ENCODE measurements around the gene HADHA.
A peak's percentile ranks its signal among the peaks of the same experiment; 100 is the strongest.

The HADHA gene

GRCh38 chr2:26191316-26192159 lies 52.9 kb downstream of the HADHA start:
- DNase-seq (ENCODE audit: low read depth) = no peak

- DNase-seq (ENCODE audit: low read depth) = no peak
Measured at GRCh38 chr2:26190369-26190768, 54.1 kb downstream of the HADHA start.

DNA sequence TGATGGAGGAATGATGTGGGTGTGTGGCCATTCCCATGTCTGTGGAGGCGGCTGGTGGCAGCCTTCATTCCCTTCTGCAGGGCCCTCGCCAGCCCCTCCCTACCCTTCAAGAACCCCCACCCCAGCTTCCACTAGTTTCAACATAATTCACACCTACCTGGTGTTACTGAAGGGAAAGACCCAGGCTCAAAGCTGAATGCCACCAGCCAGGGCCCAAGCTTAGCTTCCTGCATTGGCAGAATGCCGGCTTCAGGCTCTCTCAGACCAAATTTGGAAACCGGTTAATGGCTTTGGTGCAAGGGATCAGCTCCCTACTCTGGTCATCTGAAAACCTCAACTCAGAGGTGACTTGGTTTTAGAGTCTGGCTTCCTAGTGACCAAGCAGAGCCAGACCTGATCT lies 54.7 kb downstream of the HADHA start:
- DNase-seq (ENCODE audit: low read depth) = no peak

DNA sequence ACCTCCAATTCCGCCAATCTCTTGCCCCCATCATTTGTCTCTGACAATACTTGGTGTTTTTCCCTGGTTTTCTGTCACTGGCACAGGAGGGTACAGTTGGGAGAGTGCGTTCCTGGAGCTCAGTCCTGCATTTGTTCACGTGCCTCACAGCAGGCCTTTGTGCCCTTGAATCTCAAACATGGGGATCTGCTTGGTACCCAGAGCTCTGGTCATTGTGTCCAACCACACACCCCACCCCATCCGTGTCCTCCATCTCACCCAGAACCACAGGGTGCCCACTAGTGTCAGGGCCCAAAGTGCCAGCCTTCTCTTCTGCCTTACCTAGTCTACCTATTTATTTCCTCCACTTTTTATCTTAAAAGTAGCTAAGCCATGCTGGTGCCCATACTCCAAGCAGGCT lies 55.3 kb downstream of the HADHA start:
- DNase-seq (ENCODE audit: low read depth) = no peak

GRCh38 chr2:26187537-26188104 lies 56.8 kb downstream of the HADHA start:
- no peak for DNase-seq (ENCODE audit: low read depth)

- DNase-seq (ENCODE audit: low read depth) = no peak
Measured at GRCh38 chr2:26187114-26187513, 57.3 kb downstream of the HADHA start.

DNA sequence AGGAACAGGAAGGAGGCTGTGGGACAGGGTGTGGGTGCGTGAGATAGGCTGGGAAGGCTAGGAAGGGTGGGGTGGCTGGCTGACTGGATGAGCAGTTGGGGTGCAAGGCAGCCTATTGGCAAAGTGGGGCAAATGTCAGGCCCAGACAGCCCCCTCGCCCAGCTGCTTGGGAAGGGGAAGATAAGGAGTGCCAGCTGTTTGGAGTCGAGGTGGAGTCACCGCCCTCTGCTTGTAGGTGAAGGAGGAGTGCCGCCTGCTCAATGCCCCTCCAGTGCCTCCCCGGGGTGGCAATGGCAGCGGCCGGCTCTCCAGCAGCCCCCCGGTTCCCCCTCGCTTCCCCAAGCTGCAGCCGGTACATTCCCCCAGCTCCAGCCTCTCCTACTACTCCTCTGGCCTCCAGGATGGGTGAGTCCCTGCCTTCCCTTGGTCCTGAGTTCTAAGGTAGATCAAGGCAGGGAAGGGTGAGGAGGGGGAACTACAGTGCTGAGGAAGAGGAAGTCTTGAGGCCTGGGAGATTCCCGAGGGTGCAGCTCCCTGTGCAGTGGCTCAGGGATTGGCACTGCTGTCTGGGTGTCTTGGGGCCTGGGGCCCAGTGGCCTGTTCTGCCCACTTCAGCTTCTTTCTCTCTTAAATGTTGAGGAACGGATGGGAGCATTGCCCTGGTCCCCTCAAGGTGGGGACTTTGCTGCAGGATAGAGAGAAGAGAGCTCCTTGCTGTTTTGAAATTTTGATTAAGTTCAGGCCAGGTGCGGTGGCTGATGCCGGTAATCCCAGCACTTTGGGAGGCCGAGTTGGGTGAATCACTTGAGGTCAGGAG lies 58.3 kb downstream of the HADHA start:
- no peak for DNase-seq (ENCODE audit: low read depth)

DNA sequence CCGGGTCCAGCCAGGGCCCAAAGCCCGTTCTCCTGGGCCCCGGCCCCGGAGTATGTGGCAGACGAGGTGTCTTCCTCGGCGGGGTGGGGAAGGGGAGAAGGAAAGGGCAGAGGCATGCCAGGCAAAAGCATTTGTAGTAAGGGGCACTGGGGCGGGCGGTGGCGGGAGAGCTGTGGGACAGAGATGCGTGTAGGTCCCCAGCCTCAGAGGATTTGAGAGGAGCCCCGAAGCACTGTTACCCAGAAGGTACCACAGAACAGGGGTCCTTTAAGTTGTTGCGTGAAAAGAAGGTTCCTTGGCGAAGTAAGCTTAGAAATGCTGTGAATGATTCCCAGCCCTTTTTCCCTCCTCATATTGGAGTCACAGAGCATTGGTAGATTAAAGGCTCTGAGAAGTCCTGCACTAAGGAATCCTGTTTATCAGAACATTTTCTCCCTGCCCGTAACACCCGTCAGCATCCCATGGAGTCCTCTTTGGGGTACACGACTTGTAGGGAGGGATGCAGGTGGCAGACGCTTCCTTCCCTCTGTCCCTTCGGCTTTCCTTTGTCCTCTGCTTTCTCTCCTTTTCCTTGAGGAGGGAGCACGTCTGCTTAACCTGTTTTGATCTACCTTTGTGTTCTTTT lies 59.0 kb downstream of the HADHA start:
- DNase-seq (ENCODE audit: low read depth) = no peak

- DNase-seq (ENCODE audit: low read depth) = peak; percentile 77
Measured at GRCh38 chr2:26184555-26185303, 59.7 kb downstream of the HADHA start.

GRCh38 chr2:26184121-26184520 lies 60.3 kb downstream of the HADHA start:
- no peak for DNase-seq (ENCODE audit: low read depth)

DNA sequence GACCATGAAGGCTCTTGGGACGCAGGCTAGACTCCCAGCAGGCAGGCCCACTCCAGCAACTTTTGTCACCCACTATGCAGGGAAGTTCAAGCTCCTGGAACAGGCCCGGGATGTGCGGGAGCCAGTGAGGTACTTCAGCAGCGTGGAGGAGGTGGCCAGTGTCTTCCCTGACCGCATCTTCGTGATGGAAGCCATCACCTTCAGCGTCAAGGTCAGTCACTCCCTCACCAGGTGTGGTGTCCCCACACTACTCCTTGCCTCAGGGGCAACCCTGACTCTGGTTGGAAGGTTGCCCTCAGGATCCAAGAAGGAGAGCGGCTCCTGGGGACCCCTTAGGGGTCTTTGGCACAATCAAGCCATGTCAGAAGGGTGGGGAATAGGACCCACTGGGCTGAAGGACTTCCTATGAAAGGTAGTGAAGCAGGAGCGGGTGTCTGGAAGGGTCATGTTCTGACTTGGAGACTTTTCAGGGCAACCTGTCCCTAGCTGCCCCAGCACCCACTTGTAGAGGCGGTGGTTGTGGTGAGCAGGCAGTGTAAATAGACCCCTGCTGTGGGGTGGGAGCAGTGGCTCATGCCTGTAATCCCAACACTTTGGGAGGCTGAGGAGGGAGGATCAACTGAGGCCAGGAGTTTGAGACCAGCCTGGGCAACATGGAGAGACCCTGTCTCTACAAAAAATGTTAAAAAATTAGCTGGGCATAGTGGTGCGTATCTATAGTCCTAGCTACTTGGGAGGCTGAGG lies 61.4 kb downstream of the HADHA start:
- DNase-seq (ENCODE audit: low read depth) = no peak

DNA sequence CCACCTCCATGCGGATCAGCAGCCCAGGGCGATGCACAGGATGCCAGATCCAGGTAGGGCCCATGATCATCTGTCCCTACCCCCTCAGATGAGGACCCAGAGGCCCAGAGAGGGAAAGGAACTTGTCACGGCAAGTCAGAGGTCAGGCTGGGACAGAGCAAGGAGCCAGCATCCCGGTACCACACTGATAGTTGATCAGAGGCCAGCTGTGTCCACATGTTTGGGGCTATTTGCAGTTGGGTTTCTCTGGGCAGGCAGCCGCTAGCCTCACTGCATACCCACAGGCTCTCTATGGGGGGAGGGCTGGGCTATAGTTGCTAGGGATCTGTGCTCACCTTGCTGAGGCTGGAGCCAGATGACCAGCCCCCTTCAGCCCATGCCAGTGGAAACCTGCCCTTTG lies 62.0 kb downstream of the HADHA start:
- DNase-seq (ENCODE audit: low read depth) = no peak

DNA sequence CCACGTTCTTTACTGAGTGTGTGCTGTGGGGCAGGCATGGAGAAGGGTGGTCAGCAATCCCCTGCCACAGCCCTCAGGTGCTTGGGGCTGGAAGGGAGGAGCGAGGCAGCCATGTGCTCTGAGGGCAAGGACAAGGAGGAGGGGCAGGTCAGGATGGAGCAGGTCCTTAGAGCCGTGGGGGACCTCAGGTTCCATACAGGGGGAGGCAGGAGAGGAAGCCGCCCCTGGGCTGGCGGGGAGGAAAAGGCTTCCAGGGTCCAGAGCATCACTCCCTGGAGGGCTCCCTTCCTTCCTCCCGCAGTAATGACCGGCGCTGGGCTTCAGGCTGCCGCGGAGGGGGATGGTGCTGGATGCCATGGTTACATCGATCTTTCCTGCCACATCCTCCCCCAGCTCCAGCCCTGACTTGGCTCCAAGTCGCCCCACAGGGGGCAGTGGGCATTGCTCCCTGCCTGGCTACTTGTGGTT lies 65.0 kb downstream of the HADHA start:
- DNase-seq (ENCODE audit: low read depth) = no peak

- DNase-seq (ENCODE audit: low read depth) = no peak
Measured at GRCh38 chr2:26178746-26179436, 65.5 kb downstream of the HADHA start.

DNA sequence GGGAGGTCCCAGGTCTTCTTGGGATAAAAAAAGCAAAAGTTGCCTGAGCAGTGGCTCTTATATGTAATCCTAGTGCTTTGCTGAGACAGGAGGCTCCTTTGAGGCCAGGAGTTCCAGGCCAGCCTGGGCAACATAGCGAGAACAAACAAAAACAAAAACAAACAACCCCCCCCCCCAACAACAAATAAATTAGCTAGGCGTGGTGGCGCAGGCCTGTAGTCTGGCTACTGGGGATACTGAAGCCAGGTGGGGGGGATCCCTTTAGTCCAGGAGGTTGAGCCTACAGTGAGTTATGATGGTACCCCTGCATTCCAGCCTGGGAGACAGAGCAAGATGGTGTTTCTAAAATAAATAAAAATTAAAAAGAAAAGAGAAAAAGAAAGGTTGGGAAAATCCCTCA lies 66.2 kb downstream of the HADHA start:
- no peak for DNase-seq (ENCODE audit: low read depth)

- no peak for DNase-seq (ENCODE audit: low read depth)
Measured at GRCh38 chr2:26177122-26177521, 67.3 kb downstream of the HADHA start.

DNA sequence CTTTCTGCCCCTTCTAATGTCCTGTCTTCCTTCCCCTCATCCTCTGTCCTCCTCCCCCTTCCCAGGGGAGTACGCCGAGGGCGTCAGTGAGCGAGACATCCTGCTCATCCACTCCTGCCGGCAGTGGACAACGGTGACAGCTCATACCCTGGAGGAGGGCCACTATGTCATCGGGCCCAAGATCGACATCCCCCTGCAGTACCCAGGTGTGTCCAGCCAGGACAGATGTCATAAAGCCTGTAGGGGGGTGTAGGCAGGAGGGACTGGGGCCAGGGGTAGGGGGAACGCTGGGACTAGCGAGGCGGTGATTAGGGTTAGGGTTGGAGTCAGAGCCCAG lies 68.2 kb downstream of the HADHA start:
- DNase-seq (ENCODE audit: low read depth) = no peak

- no peak for DNase-seq (ENCODE audit: low read depth)
Measured at GRCh38 chr2:26175466-26176278, 68.8 kb downstream of the HADHA start.

- DNase-seq (ENCODE audit: low read depth) = no peak
Measured at GRCh38 chr2:26174691-26175465, 69.6 kb downstream of the HADHA start.

All from stimulated activated CD4-positive, alpha-beta T cell treated with anti-CD3 and anti-CD28 coated beads, Interleukin-2, amount 100 ng/mL, for 4 hours (primary cell).